HG02759 (cell line): Measurements from ENCODE around the gene MTHFD2L.

Experiments
- ATAC-seq: cut with Tn5 transposase; IDR thresholded peaks from one replicate; pipeline ENCODE4 v1.9.1; 2021; ENCODE audit warnings: mild to moderate bottlenecking, moderate library complexity; ENCODE audit not compliant: unreplicated experiment

Gene MTHFD2L

DNA sequence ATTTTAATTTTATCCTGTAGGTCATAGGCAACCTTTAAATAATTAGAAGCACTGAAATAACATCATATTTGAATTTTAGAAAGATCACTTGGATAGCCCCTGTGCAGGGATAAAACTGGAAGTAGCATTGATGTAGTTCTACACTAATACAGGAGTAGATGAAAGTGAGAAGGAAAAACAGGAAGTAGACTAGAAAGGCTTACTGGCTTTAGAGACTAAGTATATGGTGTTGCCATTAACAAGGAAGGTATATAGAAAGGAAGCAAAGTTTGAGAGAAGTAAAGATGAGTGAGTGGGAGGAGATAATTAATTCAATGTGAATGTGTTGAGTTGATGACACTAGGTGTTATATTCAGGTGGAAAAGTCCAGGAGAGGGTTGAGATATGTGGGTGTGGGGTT lies 77.2 kb downstream of the MTHFD2L start:
- peak; percentile 51 for ATAC-seq

DNA sequence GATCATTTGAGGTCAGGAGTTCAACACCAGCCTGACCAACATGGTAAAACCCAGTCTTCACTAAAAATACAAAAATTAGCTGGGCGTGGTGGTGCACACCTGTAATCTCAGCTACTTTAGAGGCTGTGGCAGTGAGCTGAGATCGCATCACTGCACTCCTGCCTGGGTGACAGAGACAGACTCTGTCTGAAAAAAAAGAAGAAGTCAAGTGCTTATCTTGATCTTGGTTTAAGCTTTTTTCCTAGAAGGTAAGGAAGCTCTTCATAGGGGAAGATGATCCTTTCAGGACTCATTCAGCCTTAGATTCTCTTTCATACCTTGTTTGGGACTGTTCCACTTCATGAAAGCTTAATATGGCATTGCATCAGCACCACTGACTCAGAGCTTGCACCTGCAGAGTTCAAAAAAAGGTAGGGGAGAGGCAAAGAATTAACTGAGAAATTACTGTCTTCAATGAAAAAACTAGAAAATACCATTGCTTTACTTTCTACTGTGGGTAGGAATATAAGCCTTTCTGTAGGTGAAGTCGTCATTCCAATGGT lies 79.6 kb downstream of the MTHFD2L start:
- no peak for ATAC-seq

DNA sequence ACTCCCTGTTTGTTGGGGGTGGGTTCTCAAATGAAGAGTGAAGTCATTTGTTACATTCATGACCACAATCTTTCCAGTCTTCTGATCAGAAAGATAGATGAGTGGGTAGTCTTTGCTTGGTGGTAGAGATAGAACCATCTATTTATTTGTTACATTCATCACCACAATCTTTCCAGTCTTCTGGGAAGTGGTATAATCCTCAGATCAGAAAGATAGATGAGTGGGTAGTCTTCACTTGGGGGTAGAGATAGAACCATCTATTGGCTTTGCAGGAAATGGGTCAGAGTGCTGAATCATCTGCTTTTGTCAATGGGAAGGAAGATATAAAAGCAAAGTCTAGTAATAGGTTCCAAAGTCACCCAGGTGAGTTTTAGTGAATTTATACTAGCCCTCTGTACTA lies 86.1 kb downstream of the MTHFD2L start:
- ATAC-seq: no peak

DNA sequence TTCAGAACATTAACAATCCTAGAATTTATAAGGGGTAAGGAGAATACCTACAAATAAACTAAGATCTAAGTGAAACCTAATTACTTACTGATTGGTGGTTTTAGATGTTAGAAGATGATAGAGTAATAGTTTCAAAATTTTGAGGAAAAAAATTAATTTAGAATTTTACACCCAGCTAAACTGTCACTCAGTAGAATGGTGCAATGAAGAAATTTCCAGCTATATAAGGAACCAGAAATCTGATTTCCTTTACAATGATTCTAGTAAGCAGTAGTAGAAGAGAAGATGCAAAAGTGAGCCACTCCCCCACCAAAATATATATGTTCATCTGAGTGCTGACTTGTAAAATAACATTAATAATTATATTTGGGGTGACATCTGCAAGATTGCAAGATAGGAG lies 95.0 kb downstream of the MTHFD2L start:
- no peak for ATAC-seq

DNA sequence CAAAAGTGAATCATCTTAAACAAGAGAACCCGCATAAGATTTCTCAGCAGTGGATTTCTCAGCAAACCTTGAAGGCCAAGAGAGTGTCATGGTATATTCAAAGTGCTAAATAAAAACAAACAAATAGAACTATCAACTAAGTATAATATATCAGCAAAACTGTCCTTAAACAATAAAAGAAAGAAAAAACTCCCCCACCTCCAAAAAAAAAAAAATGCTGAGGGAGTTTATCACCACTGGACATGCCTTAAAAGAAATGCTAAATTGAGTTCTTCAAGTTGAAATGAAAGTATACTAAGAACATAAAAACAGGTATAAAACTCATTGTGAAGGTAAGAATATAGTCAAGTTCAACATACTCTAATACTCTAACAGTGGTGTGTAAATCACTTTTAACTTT lies 96.5 kb downstream of the MTHFD2L start:
- no peak for ATAC-seq

DNA sequence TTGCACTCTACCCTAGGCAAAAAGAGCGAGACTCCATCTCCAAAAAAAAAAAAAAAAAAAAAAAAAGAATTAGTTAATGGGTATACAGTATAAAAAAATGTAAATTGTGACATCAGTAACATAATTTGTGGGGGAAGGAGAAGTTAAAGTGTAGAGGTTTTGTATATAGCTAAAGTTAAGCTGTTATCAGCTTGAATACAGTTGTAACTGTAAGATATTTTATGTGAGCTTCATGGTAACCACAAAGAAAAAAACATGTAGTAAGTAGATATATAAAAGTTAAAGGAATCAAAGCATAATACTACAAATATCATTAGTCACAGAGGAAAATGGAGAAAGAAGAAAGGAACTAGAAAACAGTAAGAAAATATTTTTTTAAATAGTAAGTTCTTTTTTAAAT lies 97.2 kb downstream of the MTHFD2L start:
- ATAC-seq: no peak

DNA sequence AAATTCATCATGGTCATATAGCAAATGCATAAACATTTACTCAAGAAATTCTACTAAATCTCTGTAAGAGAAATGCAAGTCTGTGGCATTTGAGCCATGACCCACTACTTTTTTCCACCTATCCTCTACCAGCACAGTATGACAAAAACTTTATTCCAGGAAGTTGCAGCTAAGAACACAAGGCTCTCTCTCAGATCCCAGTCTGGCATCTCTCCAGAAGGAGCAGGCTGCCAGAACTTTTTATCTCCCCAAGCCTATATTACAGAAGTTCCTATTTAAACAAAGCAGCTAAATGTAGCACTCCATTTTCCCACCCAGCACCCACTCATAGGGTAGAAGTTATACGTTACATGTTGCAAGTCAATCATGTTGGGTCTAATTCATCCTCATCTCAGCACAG lies 101.0 kb downstream of the MTHFD2L start:
- no peak for ATAC-seq

DNA sequence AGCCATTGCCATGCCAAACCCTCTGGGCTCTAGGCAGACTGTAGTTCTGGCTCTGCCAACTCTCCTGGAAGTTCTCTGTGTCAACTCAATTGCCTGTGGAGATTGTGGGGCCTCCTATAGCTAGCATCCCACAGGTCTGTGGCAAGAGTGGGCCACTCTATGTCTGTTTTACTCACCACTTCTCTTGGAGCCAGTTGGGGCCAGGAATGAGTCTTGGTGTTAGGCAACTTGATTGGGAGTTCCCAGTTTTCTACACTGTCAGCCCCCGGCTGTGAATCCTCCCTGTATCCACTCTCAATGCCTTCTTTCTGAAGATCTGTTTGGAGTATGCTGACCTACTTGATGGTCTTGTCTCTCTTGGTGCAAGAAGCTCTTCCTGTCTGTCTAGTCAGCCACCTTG lies 102.1 kb downstream of the MTHFD2L start:
- no peak for ATAC-seq

DNA sequence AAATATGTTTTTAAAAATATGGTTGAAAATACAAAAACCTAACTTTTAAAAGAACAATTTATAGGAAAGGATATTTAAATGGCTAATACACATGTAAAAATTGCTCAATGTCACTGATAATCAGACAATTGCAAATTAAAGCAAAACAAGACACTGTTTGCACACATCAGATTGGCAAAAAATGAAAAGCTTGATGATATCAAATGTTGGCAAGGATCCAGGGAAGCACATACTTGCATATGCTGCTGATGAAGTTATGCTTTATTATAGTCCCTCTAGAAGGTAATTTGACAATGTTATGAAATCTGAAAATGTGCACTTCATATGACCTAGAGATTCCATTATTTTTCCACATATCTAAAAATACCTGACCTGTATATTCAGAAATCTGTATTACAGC lies 104.6 kb downstream of the MTHFD2L start:
- ATAC-seq: no peak

DNA sequence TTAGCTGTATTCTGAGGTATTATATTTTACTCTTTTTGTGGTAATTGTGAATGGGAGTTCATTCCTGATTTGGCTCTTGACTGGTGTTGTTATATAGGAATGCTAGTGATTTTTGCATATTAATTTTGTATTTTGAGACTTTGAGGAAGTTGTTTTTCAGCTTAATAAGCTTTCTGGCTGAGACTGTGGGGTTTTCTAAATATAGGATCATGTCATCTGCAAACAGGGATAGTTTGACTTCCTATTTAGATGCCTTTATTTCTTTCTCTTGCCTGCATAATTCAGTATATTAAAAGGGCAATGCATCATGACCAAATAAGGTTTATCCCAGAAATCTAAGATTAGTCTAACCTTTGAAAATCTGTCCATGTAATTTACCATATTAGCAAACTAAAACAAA lies 105.6 kb downstream of the MTHFD2L start:
- ATAC-seq: no peak

DNA sequence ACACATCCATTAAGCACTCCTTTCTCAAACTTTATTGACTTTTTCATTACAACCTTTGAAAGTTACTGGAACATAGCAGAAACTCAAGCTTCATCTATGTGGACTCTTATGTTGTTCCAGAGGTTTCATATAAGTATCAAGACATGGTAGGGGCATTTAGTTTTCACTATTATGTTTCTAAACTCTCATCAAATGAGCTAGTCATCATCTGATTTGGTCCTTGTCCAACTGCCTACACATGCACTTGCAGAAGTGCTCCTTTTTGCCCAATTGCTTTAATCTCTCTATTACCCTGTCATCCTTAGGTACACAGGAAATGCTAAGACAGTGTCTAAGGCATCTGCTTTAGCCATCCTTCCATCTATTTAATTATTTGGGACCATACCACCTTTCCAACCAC lies 108.2 kb downstream of the MTHFD2L start:
- ATAC-seq: no peak

DNA sequence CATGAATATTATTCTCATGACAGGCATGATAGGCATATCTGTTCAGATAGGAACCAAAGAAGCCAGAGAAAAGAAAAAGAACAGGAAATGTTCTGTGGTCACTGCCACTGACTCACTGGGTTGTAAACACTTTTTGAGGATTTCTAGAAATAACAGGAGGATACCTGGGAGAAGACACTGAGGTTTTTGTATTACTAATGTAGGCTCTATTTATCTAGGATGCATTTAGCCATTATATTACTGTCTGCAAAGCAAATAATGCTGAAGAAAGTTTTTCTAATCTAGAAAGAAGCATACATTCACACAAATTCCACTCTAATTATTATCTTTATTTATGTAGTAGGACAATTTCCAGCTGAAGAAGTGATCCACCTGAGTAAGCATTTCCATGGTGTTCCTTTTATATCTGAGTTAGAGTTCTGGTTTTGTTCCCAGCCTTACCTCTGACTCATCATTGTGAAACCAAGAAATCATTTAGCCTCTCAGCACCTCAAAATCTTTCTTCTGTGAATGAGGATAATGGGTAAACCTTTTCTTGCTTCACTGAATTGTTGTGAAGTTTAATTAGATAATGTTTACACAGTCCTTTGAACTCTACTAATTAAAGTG lies 110.2 kb downstream of the MTHFD2L start:
- ATAC-seq: no peak

DNA sequence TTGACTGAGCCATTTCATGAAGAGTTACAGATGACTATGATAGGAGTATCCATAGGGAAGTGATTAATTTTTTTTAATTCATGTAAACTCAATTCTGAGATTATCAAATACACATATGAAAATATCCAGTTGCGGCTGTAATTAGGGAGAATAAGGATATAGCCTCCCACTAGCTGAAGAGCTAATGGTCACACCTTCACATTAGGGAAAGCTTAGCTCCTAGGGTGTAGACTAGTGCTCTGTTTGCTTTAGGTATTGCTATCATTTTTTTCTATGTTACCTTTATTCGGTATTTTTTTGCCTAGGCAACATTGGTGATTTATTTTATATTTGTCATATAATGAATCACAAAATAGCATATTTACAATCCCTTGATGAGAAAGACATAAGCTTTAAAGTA lies 110.7 kb downstream of the MTHFD2L start:
- ATAC-seq: no peak

DNA sequence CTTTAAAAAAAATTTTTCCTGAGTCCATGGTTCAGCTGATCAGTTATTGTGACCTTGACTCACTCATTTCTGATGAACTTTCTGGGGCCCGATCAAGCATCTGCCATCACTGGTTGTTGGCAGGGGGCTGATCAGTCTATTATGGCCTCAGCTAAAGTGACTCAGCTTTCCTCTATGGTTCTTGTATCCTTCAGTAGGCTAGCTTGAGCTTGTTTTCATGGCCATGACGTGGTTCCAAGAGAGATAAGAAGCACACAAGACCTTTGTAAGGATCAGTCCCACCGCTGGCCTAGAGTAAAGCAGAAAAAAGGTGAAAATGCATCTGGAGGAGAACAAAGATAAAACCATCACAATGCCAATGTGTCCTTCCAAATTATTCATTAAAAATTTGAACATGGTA lies 120.6 kb downstream of the MTHFD2L start:
- no peak for ATAC-seq

DNA sequence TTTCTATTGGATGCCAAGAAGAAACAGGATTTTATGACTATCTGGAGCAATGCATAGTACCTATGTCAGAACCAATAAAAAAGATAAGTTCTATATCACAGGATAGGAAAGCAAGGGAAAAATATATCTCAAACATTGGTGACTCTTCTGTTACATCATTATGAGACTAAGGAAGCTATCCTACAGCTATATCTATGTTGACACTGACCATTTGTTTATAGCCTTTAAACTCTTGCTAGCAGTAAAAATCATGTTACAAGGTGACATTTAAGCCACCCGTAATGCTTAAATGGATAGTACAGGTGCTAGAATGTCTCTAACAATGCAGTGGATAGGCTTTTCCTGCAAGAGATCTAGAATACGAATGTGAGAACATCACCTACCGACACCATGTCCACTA lies 121.8 kb downstream of the MTHFD2L start:
- no peak for ATAC-seq

DNA sequence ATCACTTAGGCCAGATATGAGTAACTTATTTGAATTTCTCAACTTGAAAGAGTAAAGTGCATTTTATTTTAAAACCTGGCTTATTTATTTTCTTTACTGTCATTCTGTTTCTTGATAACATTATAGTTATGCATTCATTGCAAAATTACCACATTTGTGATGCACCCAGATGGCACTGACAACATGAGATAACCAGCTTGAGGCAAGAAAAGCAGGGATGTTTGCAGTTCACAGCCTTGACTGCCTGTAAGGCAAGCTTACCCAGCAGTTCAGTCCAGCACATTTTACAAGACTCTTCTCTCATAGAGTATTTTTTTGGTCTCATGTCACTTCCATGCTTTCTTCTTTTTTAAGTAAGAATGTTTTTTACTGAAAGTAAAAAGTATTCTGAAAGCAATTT lies 125.0 kb downstream of the MTHFD2L start:
- ATAC-seq: no peak

DNA sequence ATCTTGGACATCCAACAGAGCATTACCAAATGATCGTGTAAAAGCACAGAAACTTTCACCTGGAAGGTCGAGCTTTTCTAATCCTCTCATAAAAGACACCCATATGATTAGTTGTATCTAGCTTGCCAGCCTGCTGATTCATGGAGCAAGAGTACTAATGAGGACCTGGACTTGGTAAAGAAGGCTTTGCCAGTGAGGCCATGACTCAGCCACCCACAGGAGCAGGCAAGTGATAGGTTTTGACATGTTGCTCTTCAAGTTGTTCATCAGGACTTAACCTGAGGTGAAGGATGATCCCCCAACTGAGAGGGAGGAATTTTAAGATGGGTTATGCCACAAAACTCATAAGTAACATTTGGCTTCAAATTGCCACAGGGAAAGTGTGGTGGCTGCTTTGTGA lies 125.7 kb downstream of the MTHFD2L start:
- no peak for ATAC-seq

DNA sequence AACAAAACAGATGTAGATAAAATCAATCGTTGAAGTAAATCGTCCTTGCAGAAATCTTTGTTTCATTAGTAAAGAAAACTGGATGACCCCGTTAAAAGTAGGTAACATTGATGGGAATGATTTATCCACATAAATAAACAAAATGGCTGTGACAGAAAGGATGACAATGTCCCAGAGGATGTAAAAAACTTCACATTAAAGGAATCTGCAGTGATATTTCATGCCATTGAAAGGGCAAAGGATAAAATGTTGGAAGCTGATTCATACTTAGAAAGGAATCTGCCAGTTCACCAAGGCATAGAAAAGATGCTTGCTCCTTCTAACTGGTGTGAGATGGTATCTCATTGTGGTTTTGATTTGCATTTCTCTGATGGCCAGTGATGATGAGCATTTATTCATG lies 126.1 kb downstream of the MTHFD2L start:
- no peak for ATAC-seq

DNA sequence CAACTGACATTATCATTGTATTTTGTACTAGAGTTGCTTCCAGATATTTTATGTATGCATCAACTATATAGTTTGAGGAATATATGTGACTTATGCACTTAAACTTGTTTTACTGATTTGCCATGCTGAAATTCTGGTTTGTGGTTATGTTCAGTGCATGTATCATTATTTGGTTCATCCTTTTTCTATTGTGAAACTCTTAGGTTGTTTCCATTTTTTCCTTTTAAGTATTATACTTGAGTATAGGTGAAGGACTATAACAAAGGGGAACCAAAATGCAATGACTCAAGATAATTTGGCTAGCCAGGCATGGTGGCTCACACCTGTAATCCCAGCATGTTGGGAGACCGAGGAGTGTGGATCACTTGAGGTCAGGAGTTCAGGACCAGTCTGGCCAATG lies 129.2 kb downstream of the MTHFD2L start:
- ATAC-seq: no peak

DNA sequence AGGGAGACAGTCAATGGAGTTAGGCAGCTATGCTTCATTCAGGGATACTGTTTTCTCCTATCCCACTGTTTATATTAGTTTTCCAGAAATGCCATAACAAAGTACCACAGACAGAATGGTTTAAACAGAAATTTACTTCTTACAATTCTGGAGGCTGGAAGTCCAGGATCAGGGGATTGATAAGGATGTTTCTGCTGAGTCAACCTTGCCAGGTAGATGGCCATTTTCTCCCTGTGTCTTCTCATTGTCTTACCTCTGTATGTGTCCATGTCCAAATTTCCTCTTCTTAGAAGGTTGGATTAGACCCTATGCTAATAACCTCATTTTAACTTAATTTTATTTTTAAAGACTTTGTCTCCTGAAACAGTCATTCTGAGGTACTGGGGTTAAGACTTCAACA lies 129.9 kb downstream of the MTHFD2L start:
- no peak for ATAC-seq

DNA sequence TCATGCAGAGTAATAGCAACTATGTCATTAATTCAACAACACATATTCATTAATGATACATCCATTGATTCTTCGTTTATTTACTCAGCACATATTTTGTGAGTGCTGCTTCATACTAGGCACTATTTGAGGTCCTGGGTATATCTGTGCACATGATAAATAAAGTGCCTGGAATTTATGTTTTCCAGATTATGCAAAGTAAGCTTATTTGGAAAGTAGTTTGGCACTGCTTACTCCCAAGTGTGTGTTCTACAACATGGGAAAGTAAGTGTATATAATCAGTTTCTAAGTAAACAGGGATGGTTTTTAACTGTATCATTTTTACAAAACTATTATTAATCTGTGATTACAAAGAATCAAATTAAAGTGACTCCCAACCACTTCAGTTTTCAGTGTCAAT lies 133.6 kb downstream of the MTHFD2L start:
- ATAC-seq: no peak

DNA sequence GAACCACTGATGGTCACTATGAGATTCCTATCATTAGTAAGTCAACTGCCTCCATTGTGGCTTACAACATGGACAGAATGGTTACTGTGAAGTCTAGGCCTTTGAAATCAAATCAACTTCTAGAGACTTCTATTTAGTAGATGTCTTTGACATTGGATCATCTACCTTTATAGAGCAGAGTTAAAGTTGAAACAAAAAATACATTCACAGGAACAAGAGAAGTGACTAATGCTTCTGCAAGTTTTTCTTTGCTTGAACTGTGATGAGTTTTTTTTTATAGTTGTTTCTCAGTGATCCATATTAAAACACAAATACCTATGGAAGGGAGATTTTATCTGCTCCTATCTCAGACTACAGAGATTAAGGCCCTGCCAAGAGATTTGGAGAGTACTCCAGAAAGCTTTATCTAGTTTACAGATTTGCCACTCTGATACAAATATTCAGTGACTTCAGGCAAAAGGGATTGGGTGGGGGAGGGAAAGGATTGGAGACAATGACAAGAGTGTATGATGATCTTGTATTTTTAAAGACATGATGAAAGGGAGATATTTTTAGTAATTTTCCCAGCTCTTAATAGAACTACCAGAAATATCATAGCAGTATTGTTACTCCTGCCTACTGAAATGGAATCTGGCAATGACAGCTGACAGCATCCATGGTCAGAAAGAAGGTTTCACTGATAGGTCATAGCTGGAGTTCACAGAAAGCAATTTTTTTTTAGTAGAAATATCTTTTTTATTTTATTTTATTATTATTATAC lies 134.4 kb downstream of the MTHFD2L start:
- ATAC-seq: no peak

DNA sequence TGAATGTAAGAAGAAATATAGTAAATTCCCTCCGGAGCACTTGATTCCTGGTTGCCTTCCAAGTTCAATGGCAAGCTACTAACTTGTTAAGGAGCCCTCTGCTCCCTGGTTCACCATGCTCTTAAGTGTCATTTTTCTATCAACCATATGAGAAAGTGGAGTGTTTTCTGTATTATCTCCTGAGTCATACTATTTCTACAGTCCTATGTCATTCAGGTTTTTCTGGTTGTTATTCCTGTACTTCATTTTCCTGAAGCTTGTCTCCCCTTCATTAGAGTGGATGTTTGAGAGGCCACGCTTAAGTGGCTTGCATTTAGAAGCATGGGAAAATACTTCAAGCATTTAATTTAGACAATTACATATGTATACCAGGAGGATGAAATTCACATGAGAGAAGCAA lies 135.6 kb downstream of the MTHFD2L start:
- no peak for ATAC-seq
